HPDE6-E6E7 (cell line): ENCODE measurements around the gene LTBP4.
A peak's percentile ranks its signal among the peaks of the same experiment; 100 is the strongest.
"Not testable (repeated sequence)": the region's sequence is repeated elsewhere in the genome, so short reads cannot be mapped to it uniquely, and the experiment has no call there.

ENCODE experiments used
- DNase-seq: peaks from one replicate; pipeline ENCODE4 v3.0.0; 2011; ENCODE audit warnings: missing footprints; ENCODE audit errors: extremely low spot score

LTBP4 gene

GRCh38 chr19:40611900-40612698, 10.9 kb downstream of the LTBP4 start:
- no peak for DNase-seq

DNA sequence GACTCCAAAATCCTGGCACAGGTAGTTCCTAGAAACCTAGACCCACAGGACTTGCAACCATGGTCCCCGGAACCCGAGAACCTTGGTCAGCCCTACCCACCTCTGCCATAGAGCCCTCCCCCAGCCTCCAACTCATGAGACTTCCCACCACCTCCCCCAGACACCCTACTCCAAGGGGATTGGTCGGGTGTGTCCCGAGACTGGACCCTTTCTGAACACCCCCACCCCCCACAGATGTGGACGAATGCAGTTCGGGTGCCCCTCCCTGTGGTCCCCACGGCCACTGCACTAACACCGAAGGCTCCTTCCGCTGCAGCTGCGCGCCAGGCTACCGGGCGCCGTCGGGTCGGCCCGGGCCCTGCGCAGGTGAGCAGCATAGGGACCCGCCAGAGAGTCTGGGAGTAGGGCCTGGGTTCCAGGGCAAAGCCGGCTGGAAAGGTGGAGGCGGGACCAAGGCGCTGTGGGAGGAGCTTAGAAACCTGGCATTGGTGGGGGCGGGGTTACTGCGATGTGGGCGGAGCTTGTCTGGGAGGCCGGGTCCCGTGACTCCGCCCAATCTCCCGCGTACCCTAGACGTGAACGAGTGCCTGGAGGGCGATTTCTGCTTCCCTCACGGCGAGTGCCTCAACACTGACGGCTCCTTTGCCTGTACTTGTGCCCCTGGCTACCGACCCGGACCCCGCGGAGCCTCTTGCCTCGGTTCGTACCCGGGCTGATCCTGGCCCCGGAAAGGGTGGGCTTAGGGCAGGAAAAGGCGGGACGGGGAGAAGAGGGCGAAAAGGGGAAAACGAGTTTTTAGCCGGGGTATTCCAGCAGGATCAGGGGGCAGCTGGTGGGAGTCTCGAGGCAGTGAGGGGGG, 11.9 kb downstream of the LTBP4 start:
- DNase-seq: no peak

- DNase-seq: peak; percentile 85
These were observed 12.8 kb downstream of the LTBP4 start for GRCh38 chr19:40613690-40614621.

- DNase-seq: no peak
These were observed 13.6 kb downstream of the LTBP4 start for GRCh38 chr19:40614622-40615411.

- DNase-seq: no peak
These were observed 15.0 kb downstream of the LTBP4 start for GRCh38 chr19:40616178-40616577.

DNA sequence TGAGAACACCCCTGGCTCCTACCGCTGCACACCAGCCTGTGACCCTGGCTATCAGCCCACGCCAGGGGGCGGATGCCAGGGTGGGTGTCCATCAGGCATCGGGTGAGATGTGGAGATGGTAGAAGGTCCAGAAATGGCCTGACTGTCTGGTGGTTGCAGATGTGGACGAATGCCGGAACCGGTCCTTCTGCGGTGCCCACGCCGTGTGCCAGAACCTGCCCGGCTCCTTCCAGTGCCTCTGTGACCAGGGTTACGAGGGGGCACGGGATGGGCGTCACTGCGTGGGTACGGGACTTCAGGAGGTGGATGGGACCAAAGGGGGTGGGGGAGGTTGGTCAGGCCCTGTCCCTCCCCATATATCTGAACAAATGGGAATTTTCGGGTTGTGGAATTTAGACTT, 15.8 kb downstream of the LTBP4 start:
- DNase-seq: no peak

DNA sequence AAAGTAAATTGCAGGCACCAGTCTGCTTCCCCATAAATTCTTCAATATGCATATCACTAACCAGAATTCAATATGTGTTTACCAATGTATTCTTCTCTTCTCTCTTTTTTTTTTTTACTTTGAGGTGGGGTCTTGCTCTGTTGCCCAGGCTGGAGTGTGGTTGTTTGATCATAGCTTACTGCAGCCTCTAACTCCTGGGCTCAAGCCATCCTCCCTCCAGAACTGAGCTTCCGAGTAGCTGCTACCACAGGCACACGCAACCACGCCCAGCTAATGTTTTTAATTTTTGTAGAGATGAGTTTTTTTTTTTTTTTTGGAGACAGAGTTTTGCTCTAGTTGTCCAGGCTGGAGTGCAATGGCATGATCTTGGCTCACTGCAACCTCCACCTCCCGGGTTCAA, 16.8 kb downstream of the LTBP4 start:
- no peak for DNase-seq

DNA sequence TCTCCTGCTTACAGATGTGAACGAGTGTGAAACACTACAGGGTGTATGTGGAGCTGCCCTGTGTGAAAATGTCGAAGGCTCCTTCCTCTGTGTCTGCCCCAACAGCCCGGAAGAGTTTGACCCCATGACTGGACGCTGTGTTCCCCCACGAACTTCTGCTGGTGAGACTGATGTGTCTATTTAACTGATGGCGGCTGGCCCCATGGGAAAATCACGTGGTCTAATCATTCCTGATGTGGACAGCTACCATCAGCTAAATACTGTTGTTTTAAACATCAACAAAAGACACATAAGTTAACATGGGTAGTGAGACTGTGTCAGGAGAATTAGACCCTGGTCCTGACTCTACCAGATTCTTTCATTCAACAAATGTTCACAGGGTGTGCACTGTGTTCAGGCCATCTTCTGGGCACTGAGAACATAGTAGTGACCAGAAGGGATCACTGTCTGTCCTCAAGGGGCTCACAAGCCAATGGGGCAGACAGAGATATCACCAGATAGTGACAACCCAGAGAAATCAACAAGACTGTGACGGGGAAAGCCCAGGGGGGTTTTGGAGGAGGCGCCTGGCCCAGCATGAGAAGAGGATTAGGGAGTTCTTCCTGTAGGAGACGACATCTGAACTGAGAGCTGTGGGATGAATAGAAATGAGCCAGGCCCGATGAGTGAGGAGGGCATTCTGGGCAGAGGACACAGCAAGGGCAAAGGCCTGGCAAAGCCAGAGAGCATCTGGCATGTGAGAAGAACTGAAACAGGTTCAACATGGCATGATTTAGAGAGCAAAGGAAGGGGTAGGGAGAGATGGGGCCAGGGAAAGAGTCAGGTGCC, 18.4 kb downstream of the LTBP4 start:
- no peak for DNase-seq

- no peak for DNase-seq
These were observed 19.0 kb downstream of the LTBP4 start for GRCh38 chr19:40620161-40620485.

- no peak for DNase-seq
These were observed 20.1 kb downstream of the LTBP4 start for GRCh38 chr19:40621283-40621682.

DNA sequence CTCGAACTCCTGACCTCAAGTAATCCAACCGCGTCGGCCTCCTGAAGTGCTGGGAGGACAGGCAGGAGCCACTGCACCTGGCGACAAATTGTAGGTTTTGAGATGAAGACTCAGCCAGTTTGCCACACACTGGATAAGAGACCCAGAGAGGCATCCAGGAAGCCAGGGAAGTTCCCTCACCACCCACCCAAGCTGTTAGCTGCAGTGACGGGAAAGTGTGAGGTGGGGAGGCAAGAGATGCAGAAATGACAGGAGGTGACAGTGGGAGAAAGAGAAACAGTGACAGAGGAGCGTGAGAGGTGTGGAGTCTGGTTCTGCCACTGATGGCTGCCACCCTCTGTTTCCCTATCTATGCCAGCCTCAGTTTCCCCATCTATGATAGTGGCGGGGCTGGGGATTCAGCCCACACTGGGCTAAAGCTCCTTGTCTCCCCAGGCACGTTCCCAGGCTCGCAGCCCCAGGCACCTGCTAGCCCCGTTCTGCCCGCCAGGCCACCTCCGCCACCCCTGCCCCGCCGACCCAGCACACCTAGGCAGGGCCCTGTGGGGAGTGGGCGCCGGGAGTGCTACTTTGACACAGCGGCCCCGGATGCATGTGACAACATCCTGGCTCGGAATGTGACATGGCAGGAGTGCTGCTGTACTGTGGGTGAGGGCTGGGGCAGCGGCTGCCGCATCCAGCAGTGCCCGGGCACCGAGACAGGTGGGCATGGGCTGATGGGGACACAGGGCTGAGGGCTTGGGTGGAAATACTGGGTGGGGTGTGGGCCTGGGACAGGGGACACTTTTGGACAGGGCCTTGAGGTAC, 21.0 kb downstream of the LTBP4 start:
- no peak for DNase-seq

DNA sequence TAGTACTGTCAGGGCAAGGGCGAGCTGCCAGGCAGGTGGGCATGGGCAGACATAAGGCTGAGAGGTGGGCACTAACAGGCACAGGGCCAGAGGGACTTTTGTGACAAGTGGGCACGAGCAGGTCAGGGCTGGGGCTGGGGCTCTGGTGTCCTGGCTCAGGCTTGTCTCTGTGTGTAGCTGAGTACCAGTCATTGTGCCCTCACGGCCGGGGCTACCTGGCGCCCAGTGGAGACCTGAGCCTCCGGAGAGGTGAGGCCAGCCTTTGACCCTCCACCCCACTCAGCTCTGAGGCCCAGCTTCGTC, 21.6 kb downstream of the LTBP4 start:
- no peak for DNase-seq

DNA sequence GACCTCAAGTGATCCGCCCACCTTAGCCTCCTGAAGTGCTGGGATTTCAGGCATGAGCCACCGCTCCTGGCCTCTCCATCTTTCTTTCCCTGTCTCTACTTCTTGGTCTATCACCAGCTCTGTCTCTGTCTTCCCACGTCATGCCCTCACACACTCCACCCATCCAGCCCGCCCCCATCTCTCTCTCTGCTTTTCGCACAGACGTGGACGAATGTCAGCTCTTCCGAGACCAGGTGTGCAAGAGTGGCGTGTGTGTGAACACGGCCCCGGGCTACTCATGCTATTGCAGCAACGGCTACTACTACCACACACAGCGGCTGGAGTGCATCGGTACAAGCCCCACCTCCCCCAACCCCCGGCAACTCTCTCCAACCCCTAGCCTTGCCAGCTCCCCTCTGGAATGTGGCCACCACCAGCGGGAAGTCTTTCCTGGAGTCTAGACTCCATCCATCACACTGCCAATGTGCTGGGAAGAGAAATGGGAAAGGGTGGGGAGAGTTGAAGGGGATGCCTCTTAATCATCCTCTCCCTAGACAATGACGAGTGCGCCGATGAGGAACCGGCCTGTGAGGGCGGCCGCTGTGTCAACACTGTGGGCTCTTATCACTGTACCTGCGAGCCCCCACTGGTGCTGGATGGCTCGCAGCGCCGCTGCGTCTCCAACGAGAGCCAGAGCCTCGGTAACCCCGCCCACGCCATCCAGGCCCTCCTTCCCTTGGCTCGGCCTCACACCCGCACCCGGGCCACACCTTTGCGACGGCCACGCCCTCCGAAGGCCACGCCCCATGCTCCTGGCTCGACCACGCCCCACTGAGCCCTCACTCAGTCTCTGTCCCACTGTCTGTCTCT, 22.5 kb downstream of the LTBP4 start:
- DNase-seq: no peak

DNA sequence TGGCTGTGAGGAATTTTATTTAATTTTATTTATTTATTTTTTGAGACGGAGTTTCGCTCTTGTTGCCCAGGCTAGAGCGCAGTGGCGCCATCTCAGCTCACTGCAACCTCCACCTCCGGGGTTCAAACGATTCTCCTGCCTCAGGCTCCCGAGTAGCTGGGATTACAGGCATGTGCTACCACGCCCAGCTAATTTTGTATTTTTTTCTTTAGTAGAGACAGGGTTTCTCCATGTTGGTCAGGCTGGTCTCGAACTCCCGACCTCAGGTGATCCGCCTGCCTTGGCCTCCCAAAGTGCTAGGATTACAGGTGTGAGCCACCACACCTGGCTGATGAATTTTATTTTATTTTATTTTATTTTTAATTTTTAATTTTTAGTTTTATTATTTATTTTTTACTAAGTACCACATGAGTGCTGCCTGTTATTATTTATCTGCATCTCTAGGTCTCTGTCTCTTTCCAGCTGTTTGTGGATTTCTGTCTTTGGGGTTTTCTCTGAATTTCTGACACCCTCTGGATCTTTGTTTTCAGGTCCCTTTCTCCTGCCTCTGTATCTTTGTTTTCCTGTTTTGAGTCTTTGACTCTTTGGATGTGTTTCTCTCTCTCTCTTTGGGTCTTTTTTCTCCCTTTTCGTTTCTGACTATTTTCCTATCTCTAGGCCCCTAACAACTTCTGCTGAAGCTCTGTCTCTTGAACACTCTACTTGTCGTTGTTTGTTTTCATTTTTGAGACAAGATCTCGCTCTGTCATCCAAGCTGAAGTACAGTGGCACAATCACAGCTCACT, 23.4 kb downstream of the LTBP4 start:
- not testable (repeated sequence) for DNase-seq

DNA sequence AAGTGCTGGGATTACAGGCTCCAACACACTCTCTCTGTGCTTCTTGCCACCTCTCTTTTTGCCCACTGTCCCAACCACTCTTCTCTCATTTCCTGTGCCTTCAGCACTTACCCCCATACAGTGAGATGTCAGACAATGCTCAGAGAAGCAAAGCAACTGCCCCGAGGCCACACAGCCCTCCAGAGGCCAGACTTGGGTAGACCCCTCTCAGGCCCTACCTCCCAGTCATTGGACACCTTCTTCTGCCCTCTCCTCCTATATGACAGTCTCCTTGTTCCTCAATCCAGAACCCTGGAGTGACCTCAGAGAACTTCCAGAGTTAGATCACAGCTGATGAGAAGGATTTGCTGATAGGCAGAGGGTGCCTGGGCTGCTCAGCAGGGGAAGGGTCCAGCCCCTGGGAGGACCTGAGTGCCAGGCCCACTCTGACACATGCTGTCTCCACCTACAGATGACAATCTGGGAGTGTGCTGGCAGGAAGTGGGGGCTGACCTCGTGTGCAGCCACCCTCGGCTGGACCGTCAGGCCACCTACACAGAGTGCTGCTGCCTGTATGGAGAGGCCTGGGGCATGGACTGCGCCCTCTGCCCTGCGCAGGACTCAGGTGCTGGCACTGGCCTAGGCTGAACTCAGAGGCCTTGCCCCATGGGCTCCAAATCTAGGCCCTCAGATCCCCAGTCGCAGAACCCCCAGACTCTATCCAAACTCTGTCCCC, 24.4 kb downstream of the LTBP4 start:
- no peak for DNase-seq

DNA sequence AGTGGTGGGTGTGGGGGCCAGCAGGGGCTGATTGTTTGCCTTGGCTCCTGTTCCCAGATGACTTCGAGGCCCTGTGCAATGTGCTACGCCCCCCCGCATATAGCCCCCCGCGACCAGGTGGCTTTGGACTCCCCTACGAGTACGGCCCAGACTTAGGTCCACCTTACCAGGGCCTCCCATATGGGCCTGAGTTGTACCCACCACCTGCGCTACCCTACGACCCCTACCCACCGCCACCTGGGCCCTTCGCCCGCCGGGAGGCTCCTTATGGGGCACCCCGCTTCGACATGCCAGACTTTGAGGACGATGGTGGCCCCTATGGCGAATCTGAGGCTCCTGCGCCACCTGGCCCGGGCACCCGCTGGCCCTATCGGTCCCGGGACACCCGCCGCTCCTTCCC, 25.7 kb downstream of the LTBP4 start:
- DNase-seq: no peak
